Fibroblast of peridontal ligament (primary cell): ENCODE results near the gene NHEJ1.

Experiments used
- DNase-seq: peaks from one replicate; pipeline ENCODE4 v3.0.0-alpha.2; 2010; ENCODE audit errors: extremely low read depth

The NHEJ1 gene

GRCh38 chr2:219087361-219087760, 73.3 kb downstream of the NHEJ1 start:
- no peak for DNase-seq

- no peak for DNase-seq
Observed at GRCh38 chr2:219086196-219086595, 74.4 kb downstream of the NHEJ1 start.

- DNase-seq: no peak
Observed at GRCh38 chr2:219084791-219085190, 75.8 kb downstream of the NHEJ1 start.

GRCh38 chr2:219082332-219082958, 78.2 kb downstream of the NHEJ1 start:
- DNase-seq: no peak

- DNase-seq: no peak
Observed at GRCh38 chr2:219081701-219082331, 78.8 kb downstream of the NHEJ1 start.

- DNase-seq: no peak
Observed at GRCh38 chr2:219081096-219081495, 79.5 kb downstream of the NHEJ1 start.

- DNase-seq: peak; percentile 52
Observed at GRCh38 chr2:219079417-219079816, 81.2 kb downstream of the NHEJ1 start.

GRCh38 chr2:219078951-219079350, 81.7 kb downstream of the NHEJ1 start:
- DNase-seq: no peak

- DNase-seq: no peak
Observed at GRCh38 chr2:219078126-219078525, 82.5 kb downstream of the NHEJ1 start.

- DNase-seq: no peak
Observed at GRCh38 chr2:219076253-219076652, 84.4 kb downstream of the NHEJ1 start.

GRCh38 chr2:219073413-219074129, 87.0 kb downstream of the NHEJ1 start:
- peak; percentile 79 for DNase-seq

GRCh38 chr2:219072741-219073250, 87.8 kb downstream of the NHEJ1 start:
- no peak for DNase-seq

GRCh38 chr2:219071131-219071816, 89.3 kb downstream of the NHEJ1 start:
- no peak for DNase-seq

- no peak for DNase-seq
Observed at GRCh38 chr2:219065484-219065883, 95.1 kb downstream of the NHEJ1 start.

GRCh38 chr2:219062081-219062480, 98.5 kb downstream of the NHEJ1 start:
- DNase-seq: no peak

- DNase-seq: no peak
Observed at GRCh38 chr2:219060821-219061791, 99.5 kb downstream of the NHEJ1 start, which contains the start of gene IHH. Gene IHH (minus strand): TSS chr2:219060921. CDS start chr2:219060467, 454 bp downstream.

GRCh38 chr2:219059725-219060682, 100.6 kb downstream of the NHEJ1 start:
- no peak for DNase-seq

GRCh38 chr2:219059375-219059724, 101.3 kb downstream of the NHEJ1 start:
- no peak for DNase-seq

GRCh38 chr2:219058541-219059374, 101.9 kb downstream of the NHEJ1 start:
- DNase-seq: no peak
